ENCODE measurements around the gene IGSF21.

IGSF21 gene

GRCh38 chr1:18230840-18231239 is 123.2 kb downstream of the IGSF21 start:
- no peak for DNase-seq

DNA sequence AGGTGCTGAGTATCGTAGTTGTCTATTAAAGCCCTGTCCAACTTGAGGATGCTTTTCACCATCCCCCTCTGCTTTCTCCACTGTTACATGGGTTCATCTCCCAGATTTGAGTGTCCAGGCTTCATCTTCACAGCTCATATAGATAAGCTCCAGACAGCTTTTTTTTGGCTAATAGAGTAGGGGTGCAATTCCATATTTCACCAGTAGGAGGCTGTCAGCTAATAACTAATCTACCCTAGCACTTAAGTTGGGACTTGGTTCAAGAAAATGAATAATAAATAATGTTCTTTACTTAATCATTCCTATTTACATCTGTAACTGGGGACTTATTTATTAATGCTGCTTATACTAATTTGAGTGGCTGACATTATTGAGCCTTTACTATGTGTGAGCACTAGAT is 124.5 kb downstream of the IGSF21 start:
- DNase-seq, result no peak

DNA sequence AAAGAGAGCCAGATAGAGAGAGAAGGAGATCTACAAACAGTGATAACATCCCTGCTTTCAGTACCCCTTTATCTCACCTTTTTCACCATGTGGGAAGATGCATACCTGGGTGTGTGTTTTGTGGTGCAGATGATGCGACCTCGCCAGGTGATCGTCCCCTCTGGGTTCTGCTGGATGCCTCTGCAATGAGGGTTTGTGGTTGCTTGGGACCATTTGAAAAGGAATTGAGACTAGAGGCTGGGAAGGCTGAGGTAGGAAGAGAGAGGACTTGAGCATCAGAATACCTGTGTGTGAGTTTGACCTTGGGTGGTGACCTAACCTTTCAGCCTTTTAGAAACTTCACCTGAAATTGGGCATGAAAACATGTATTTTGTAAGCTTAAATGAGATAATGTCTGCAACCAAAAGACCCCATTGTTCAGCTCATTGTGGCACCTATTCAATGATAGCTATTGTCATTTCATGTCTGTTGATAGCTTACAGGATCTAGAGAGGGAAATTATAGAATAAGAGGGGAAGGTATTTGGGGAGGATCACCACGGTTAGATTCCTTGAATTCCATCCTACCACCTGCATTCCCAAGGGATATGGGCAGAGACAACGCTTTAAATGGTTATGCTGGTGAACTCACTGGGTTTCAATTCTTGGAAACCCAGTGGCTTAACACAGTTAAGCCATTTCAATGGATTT is 125.7 kb downstream of the IGSF21 start:
- DNase-seq, result no peak

DNA sequence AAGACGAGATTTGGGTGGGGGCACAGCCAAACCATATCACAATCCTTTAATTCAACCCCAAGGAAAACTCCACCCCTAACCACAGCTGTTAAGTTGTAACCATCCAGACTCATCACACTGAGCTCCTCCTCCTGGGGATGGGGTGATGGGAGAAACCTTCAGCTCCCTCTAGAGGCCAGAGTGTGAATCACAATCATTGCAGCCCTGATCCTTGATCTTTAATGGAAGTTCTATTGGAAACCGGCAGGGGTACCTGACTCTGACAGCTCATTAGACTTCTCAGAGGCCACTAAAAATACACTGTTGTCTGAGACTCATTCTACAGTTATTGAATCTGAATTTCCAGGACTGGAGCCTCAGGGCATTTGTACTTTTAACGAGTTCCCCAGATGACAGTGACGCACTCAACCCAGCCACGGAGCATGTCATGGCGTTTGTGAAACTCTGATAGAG is 127.2 kb downstream of the IGSF21 start:
- DNase-seq, result peak in 1 of 5 experiments; percentile 20

DNA sequence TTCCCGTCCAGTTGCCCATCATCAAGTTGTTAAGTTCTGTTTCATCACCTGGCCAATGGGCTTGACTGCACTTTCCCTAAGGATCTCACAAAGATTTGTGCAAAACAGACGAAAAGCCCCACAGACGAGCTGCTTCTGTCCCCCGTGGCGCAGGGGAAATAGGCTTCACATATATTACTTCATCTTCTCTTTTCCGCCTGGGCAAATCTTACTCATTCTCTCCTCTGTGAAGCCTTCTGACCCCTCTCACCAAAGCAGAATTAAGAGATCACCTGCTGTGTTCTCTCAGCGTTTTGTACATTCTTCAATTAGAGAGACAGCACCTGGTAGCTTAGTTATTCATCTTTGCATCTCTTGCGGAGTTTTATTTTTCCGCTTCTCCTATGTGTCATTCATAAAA is 129.8 kb downstream of the IGSF21 start:
- DNase-seq, result no peak

- no peak for DNase-seq
Measured at GRCh38 chr1:18238190-18238589, 130.6 kb downstream of the IGSF21 start.

GRCh38 chr1:18239671-18240070 is 132.1 kb downstream of the IGSF21 start:
- no peak for DNase-seq

- no peak for DNase-seq
Measured at GRCh38 chr1:18240906-18241305, 133.3 kb downstream of the IGSF21 start.

GRCh38 chr1:18241891-18242290 is 134.3 kb downstream of the IGSF21 start:
- no peak for DNase-seq

DNA sequence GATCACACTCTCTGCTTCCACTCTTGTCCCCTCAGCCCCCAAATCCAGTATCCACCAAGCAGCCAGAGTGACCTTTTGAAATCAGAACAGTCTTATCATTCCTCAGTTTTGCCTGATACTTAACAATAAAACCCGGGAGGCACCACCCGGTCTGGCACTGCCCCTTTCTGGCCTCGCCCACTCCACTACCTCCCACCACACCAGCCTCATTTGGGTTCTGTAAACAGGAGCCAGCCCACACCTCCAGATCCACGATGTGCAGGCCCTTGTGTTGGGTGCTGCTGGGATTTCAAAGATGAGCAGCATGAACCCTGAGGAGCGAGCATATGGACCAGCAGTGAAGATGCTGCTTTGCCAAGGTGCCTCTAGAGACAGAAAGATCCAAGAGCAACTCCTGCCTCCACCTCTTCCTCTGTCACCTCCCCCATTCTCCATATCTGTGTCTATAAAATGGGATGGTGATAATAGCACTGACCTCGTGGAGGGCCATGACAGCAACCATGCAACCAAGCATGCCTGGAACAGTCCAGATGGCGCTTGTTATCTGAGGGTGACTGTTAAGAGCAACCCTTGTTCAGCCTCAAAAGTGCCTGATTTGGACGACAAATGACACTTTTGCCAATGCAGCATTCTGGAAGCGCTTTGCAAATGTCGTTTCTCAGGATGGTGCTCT is 136.0 kb downstream of the IGSF21 start:
- no peak for DNase-seq

- no peak for DNase-seq
Measured at GRCh38 chr1:18244762-18245161, 137.2 kb downstream of the IGSF21 start.

GRCh38 chr1:18245647-18246046 is 138.0 kb downstream of the IGSF21 start:
- no peak for DNase-seq

DNA sequence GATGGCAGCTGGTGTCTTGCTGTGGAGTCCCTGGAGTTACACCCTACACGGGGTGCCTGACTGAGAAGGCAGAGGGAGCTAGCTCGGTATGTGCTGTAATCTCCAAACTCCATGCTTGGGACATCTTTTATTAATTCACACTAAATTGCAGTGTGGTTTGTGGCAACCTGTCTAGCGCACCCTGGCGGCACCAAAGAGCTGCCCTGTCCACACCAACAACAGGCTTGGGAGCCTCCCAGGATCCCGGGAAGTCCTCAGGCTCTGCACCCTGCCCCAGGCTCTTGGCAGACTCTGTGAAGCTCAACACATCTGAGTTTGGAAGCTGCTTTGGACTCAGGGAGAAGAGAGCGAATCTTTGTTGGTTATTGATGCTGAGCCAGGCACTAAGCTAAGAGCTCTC is 138.9 kb downstream of the IGSF21 start:
- DNase-seq, result no peak

DNA sequence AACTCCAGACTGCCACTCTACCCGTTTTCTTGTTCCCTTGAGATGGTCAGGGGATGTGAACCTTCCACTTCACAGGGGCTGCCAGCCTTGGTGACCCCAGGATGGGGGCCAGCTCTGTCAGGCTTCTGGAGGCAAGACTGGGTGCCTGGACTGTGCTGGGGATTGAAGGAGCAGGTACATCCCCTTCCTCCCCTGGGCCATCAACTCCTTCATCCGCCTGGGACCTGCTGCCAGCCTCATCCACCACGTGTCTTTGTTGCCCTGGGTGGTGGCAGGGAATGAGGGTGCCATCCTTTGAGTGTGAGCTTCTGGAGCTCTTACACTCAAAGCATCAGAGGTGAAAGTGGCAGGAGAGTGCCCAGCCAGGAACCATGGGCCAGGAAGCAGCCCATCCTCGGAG is 139.6 kb downstream of the IGSF21 start:
- no peak for DNase-seq

- no peak for DNase-seq
Measured at GRCh38 chr1:18249631-18250030, 142.0 kb downstream of the IGSF21 start.

GRCh38 chr1:18253093-18253492 is 145.5 kb downstream of the IGSF21 start:
- no peak for DNase-seq

DNA sequence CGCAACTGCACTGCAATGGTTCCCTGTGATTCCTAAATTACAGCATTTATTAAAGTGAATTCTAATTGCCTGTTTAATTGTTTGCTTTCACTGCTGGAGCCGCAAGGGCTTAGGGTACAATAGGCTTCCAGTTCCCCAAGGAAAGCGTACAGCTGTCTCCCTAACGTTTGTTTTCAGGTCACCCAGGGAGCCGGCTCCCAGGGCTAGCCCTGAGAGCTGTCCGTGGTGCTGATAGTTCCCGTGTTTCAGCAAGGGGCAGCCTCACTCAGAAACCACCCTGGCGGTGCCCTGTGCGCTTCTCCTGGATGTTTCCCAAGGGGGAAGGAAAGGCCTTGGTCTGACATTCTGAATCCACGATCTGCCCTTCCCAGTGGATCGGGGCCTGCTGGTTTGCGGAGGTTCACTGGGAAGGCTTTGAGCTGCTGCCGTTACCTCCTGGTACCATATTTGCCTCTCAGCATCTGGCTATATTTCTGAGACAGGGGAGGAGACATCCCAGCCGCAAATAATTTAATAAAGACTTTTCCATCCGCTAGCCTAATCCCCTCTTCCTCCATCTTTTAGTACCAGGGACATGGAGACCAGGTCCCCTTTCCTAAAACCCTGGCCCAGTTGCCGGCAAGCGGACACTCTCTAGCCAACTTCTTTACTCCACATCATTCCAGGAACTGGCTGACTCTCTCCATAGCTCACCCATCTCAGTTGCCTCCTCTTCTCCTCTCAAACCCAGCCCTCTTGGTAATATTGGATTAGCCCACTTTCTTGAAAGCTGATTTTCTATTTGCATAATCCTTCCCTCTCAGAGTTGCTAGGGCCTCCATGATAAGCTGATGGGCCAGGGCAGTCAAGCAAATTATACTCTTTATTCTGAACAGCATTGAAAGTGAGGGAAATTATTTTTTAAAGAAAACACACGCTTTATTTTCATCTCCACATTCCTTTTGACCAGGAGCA is 149.0 kb downstream of the IGSF21 start:
- DNase-seq, result peak in 1 of 5 experiments; percentile 21

DNA sequence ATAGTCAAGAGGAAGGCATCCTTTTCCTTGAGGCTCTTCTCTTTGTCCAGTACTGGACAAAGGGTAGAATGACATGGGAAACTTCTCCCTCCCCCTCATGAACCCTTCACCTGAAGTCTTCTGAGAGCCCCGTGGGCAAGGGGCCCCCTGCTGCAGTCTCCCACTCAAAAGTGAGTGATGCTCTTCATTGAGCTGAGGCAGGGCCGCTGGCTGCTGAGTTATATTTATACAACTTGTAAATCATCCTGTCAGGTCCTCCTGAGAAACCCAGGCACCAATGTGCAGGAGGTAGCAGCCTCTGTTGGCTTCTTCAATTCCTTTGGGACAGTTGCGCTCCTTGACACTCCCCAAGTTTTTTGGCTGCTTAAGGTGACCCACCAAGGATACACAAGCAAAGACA is 150.2 kb downstream of the IGSF21 start:
- no peak for DNase-seq

DNA sequence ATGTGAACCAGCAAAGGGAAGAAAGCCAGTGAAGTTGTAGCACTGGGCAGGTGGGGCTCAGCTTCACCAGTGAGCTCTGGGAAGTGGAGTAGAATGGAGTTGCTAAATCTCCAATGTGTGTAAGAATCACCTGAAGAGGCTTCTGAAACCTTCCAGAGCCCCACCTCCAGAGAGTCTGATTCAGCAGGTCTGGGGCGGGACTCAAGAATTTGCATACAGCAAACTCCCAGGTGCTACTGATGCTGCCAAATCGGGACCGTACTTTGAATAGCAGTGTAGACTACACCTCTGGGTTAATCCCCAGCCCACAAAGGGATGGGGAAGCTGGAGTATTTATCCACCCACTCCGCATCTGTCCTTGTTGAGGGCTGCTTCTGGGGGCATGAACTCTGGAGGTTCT is 154.3 kb downstream of the IGSF21 start:
- DNase-seq, result no peak

DNA sequence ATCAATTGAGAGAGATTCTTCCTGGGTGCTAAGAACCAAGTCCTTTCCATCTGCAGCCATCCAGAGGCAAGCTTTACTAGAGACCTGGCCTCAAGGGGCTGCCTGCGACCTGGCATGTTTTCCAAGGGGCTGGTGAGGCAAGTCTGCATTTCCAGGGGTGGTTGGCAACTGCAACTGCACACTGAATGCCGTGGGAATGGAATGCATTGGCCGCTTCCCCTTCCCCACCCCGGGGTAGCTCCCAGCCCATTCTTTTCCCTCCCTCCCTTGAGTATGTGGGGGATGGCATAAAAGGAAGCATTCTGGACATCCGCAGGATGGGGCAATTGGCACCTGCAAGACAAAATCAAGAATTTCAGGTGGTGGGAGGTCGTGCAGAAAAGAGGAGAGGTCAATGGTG is 155.1 kb downstream of the IGSF21 start:
- no peak for DNase-seq

DNA sequence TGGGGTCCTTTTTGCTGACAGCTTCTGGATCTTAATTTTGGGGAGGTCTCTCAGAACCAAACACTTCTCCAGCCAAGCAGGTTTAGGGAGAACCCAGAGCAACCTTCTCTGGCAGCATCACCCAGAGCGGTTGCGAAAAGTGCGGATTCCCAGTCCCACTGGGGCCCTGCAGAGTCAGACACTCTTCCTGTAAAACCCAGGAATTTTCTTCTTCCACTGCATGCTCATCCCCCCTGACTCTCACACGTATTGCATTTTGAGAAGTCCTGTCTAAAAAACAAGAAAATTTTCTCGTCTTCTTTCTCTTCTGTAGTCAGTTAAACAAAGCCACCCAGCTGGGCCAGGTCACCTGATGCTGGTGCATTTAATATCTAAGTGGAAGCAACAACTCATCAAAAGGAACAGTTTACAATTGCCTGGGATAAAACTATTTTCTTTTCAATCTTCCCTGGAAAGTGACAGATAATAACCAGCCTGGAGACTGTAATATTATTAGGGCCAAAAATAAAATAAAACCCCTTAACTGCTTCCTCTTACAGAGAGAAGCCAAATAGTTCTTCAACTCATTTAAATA is 156.0 kb downstream of the IGSF21 start:
- no peak for DNase-seq

DNA sequence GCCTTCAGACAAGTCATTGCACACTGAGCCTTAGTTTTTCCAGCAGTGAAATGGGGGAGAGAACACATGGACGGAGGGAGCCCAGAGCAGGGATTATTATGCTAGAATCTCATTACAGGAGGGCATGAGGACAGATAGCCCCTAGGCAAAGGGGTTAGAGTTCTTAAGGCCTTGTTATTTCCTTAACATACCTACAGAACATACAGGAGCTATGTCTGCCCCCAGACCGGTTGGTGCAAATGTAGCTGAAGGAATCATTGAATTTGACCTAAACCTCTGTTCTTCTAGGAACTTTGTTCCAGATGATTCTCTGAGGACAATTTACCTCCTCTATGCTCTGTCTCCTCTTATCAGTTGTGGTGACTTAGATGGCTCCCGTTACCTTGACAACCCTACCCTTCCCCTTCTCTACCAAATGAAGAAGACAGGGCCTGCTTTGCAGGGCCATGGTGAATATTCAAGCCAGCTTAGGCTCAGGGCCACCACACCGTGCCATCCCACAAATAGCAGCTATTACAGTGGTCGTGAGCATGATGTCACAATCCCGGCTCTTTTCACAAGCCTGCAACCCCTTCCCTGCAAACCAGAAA is 156.9 kb downstream of the IGSF21 start:
- DNase-seq, result no peak

DNA sequence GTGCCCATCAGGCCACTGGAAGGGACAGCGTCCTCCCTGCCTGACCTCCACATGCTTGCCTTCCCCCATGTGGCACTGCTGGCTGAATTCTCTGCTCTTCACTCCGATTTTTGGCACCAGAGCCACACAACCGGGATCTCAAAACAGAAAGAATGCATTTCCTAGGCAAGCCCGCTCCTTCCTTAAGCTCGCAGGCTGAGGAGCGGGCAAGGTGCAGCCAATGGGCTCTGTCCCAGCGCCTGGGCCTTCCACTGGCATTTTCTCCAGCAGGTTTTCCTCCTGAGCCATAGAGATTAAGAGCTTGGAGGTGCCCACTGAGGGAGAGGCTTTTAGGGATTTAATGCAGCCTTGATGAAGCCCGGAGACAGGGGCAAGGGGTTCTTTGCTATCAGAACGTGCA is 158.0 kb downstream of the IGSF21 start:
- DNase-seq, result no peak

All from T-helper 2 cell (primary cell).